HG03064 (cell line): ENCODE data around the gene ELFN1.

Source experiments
- ATAC-seq: cut with Tn5 transposase; IDR thresholded peaks from one replicate; pipeline ENCODE4 v1.9.1; 2021; ENCODE audit warnings: low read depth; ENCODE audit not compliant: unreplicated experiment

Gene ELFN1

DNA sequence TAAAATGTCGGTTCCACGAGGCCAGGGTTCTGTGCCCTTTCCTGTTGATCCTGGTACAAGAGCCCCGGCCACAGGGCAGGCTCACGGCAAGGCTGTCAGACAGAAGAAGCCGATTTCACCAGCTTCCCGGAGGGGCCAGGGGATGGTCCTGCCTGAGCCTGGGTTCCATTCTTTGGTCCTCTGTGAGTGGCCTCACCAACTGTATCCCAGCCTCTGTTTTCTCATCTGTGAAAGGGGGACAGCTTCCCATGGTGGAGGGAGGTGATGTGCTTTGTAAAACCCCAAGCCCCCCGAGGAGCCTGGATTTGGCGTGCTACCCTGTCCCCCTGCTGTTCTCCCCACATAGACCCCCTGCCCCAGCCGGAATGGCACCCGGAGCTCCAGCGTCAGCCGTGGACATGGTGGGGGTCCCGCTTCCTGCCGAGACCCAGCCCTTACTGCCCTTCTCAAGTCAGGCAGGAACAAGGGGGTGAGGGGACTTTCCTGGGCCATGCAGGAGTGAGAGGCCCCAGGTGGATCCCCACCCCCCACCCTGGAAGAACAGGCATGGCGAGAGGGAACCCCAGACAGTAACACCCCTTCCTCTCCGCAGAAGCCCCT is 28.3 kb upstream of the ELFN1 start:
- no peak for ATAC-seq

DNA sequence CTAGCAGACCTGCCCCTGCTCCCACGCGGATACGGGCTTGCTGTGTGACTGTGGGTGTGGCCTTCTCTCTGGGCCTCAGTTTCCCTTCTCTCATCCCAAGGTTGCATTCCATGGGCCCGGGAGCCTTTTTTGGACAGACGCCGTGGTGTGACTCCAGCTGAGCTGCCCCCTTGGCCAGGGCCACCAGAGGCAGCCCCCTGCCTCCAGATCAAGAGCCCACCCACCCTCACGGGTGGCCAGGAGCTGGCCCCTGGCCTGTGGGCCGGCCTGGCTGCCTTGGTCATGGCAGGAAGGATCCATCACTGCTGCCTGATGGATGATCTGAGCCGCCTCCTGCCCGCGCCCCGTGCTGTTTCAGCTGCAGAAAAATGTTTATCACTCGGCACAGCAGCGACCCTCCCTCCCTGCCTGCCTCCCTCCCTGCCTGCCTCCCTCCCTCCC is 27.8 kb upstream of the ELFN1 start:
- no peak for ATAC-seq

DNA sequence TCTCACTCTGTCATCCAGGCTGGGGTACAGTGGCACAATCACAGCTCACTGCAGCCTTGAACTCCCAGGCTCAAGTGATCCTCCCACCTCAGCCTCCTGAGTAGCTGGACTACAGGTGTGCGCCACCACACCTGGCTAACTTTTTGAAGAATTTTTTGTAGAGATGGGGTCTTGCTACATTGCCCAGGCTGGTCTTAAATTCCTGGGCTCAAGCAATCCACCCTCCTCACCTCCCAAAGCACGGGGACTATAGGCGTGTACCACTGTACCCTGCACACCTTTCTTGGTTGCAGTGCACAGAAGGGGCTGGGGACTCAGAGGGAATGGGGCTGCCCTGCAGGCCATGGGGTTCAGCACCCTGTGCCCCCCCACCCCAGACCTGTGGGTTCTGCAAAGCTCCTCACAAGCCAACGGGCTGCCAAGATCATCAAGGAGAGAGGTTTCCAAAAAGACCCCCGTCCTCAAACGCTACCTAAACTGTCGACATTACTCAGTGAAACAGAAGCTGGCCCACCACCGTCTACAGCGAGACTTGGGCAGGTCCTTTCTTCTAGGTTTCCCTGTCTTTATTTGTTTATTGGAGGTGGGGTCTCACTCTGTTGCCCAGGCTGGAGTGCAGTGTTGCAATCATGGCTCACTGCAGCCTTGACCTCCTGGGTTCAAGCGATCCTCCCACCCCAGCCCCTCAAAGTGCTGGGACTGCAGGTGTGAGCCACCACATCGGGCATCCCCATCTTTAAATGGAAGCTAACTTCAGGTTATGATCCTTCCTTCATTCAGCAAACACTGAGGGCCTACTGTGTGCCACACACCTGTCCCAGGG is 26.6 kb upstream of the ELFN1 start:
- no peak for ATAC-seq

DNA sequence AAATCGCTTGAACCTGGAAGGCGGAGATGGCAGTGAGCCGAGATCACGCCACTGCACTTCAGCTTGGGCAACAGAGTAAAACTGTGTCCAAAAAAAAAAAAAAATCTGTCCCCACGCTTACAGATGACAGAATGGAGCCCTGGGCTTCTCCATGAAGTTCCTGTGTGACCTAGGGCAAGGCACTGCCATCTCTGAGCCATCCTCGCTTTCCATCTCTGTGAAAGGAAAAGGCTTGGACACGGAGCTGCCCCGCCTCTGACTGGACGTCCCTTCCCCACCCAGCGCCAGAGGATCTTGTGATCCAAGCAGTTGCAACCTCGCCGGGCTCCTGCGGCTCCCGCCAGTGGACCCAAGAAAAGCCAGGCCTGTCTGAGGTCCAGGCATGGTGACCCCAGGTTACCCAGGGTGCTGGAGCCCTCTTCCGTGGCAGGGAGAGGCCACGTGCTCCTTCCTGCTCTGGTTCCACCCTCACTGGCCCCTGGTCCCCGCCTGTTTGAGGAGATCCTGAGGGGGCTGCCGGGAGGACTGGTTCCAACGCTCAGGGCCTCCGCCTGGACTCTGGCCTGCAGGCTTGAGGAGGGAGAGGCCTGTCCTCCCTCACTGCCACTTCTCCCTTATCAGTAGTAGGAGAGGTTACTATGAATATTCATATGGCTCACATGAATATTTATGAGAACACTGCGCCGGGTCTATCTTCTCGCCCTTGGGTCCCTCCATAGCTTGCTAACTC is 25.6 kb upstream of the ELFN1 start:
- ATAC-seq: no peak

DNA sequence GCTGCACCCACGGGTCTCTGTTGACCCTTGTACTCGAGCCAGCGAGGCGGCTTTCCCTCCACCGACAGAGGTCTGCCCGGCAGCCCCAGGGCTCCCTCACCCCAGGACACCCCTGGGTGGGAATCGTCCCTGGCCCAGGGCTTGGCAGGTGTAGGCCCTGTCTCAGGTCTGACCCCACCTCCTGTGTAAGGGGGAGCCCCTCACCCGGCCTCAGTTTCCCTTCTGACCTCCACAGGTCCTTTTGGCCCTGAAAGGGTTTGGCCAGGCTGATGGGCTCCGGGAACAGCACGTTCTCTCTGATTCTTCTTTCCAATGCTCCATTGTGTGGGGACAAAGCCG is 25.0 kb upstream of the ELFN1 start:
- ATAC-seq: no peak

GRCh38 chr7:1645476-1645875 is 24.6 kb upstream of the ELFN1 start:
- no peak for ATAC-seq

DNA sequence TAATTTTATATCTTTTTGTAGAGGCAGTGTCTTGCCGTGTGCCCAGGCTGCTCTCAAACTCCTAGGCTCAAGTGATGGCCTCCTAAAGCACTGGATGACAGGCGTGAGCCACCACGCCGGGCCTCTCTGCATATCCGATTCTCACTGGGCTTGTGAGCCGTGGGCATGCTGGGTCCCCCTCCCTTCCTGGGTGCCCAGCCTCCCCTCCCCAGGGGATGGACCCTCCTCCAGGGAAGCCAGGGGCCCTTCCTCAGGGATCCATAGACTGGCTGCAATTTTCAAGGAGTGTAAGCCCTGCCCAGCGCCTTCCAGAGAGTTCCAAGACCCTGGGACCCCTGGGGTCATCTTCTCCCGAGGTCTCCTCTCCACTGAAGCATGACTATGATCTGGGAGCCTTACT is 23.7 kb upstream of the ELFN1 start:
- no peak for ATAC-seq

- ATAC-seq: no peak
Measured at GRCh38 chr7:1646957-1647891, 22.9 kb upstream of the ELFN1 start.

- ATAC-seq: no peak
Measured at GRCh38 chr7:1647961-1648672, 22.0 kb upstream of the ELFN1 start.

DNA sequence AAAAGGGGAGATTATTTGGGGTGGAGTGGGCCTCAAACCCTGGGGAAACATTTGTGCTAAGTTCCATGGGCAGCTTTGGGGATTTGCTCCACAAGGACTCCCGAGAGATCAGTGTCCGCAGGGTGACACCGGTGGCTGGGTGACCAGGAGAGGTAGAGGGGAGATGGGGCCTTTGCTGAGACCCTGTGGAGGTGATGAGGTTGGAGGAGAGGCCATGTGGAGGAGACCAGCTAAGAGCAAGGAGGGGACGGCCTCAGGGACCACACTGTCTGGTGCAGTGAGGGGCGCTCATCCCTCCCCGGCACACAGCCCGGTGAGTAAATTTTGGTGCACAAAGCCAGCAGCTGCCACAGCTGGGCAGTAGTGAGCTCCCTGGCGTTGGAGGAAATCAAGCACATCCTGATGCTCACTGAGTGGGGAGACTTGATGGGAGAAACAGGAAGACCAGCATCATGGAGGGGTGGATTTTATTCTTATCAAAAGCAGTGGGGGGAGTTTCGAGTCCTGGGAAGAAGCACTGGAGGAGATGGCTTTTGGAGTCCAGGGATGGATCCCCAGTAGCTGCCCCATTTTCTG is 20.2 kb upstream of the ELFN1 start:
- ATAC-seq: no peak

GRCh38 chr7:1650363-1651030 is 19.6 kb upstream of the ELFN1 start:
- no peak for ATAC-seq

DNA sequence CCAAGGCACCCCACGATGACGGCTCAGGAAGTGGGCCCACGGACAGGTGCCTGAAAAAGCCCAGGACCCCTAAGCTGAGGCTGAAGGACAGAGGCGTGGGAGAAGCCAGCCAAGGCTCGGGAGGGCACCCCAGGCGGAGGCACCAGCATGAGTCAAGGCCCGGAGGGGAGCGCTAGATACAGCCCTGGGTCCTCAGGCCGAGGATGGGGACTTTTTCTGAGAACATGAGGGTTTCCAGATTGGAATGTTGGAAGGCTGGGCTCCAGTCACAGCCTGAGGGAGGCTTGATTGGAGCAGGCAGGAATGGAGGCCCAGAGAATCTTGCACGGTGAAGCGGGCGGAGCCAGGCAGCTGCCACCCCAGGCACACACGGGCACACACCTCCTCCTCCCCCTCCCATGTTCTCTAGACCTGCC is 19.0 kb upstream of the ELFN1 start:
- no peak for ATAC-seq

DNA sequence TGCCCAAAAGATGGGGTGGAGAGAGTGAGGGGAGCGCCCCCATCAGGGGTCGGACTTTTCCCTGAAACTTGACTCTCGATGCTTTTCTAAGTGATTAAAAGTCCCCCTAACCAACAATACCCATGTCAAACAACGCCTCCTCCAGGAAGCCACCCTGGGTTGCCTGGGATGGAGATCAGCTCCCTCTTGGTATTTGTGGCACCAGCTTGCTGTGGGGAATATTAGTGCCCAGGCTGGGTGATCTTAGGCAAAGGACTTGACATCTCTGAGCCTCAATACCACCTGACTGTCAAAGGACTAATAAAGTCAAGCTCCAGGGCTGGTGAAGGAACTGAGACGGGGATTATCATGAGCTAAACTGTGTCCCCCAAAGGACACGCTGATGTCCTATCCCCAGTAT is 18.2 kb upstream of the ELFN1 start:
- no peak for ATAC-seq

- ATAC-seq: no peak
Measured at GRCh38 chr7:1653500-1653899, 16.6 kb upstream of the ELFN1 start.

- ATAC-seq: no peak
Measured at GRCh38 chr7:1654111-1654510, 16.0 kb upstream of the ELFN1 start.

DNA sequence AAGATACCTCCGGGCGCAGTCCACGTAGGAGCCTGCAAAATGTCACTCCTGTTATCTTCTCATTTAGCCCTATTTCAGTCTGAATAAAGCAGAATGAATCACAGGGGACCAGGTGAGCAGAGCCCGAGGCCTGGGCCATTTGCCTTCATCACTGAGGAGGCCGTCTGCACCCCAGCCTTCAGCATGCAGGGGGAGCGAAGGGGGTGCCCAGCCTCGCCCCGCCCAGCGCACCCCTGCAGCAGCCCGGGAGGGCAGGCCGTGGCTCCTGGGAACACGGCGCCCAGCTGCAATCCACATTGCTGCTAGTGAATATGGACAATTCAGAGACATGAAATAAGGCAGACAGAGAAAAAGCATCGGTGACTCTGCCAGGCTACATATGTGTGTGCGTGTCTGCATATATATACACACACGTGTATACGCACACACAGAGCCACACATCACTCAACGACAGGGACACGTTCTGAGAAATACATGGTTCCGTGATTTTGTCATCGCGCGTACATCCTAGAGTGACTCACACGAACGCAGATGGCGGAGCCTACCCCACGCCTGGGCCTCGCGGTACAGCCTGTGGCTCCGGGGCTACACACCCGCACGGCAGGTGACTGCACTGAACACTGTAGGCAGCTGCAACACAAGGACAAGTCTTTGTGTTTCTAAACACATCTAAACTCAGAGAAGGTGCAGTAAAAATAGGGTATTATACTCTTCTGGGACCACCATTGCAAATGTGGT is 15.2 kb upstream of the ELFN1 start:
- no peak for ATAC-seq

GRCh38 chr7:1659696-1660095 is 10.4 kb upstream of the ELFN1 start:
- ATAC-seq: no peak

- no peak for ATAC-seq
Measured at GRCh38 chr7:1661461-1661860, 8.6 kb upstream of the ELFN1 start.
